ENCODE measurements around the gene NYNRIN.

NYNRIN gene

DNA sequence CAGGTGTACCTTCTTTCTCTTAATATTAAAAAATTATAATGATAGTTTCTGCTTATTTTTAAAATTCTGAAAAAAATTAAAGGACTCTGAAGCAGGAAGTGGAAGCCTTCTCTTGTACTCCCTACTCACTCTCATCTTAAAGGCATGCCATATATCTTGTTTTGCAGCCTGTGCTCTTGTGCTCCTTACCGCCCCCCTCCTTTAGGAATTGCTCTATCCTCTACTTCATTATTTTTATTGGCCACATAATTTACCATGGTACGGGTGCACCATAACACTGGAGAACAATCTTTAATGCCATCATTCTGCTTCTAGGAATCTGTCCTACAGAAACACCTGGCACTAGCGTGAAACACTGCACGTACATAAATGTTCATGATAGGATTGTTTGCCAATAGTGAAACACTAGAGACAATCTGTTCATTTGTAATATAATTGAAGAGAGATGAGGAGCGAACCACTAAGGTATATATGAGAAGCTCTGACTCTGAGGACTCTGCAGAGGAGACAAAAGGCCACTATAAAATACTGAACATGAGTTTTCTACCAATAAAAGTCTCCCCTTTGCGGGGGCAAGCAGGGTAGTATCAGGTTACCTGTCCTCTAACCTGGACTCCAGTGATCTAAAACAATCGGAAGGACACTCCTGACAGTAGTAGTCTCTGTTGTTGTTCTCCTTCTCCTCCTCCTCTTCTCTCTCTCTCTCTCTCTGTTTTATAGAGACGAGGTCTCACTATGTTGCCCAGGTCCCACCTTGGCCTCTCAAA is 6.3 kb upstream of the NYNRIN start:
- no peak for DNase-seq (ENCODE audit: low read depth in 2 of 2)

DNA sequence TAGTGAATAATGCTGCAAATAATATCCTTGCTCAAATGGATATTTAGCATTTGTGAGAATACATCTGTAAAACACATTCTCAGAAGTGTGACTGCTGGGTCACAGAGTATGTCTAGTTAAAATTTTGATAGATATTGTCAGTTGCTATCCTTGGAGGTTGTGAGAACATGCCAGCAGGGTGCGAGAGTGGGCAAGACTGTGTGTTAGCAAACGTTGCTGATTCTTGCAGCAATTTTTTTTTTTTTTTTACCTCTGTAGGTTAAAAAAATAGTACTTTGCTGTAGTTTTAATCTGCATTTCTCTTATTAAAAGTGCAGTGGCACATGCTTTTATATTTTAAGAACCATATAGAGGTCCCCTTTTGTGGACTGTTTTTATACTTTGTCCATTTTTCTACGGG is 4.5 kb upstream of the NYNRIN start:
- no peak for DNase-seq (ENCODE audit: low read depth in 2 of 2)

DNA sequence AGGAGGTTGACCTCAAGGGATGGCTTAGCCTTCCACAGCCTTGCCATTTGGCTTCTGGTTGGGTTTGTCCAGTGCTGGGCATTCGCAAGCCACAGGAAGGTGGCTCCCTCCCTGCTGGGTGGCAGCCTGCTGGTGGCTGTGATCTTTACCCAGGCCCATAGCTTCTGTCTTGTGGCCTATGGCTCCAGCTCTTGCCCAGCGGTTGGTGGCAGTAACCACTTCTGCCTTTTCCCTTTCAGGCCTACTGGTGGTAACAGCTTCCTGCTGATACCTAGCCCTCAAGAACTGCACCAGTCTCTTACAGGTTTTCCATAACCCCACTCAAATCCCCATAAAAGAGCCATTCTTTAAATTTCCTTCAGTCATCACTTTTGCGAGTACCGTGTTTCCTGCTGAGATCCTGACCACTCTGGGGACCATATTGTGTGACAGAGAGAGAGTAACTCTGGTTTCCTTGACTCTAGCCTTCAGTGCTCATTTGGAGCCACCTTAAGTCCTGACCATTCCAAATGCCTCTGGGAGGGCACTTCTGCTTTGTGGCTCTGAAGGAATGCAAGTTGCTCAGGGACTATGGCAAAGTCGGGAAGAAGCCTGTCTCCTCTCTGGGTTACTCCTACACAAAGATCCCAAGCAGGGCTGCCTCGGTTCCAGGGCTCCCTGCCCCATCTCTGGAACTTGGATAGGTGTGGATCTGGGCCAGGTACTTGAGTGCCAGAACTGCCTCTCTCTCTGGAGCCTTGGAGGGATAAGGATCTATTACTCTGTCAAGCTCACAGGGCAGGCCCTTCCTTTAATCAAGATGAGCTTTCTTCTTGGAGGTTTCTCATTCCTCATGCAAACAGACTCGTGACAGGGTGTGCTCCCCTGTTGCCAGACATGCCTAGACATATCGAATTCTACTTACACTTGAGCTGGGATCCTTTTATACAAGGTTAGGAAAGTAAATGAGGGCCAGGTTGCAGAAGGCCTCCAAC is 2.9 kb upstream of the NYNRIN start:
- DNase-seq (ENCODE audit: low read depth in 2 of 2) = no peak

DNA sequence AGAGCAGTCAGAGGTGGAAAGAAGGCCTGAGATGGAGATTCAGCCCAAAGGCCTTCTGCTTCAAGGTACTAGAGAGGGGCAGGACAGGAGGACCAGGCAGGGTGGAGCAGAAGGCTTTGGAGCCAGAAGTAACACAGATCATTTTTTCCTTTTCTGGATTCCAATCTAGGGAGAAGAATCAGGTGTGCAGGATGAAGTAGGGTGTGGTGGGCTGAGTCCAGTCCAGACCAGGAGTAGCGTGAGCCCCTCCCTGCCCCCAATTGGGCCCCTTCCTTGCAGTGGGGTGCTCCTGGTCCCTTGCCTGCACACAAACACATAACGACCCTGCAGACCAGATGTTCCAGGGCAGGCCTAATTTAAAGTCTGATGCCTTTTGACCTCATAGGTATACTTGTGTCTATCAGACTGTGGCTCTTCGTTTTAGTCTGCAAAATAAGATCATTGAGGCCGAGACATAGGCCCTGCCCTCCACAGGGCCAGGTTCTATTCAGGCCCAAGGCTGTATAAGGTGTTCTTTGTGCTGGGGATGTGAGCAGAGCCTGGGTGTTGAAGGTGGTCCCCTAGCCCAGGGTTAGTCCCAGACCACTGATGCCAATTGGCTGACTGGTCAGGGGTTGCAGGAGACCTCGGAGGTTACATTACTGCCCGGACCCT is 1.0 kb upstream of the NYNRIN start:
- no peak for DNase-seq (ENCODE audit: low read depth in 2 of 2)

DNA sequence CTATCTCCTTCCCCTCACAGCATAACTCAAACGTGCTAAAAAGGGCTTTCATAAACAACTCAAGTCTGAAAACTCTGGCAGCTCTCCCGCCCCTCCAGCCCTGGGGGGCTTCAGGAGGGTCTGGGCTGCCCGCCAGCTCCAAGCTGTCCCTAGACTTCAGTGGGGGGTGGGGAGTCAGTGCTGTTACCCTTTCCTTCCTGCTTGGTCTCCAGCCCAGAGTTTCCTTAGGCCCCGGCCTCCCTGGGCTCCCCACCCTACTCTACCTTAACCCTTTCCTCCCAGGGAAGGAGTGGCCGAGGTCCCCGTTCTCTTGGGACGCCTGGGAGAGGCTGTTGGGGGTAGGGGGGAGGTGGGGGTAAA is 530 bp upstream of the NYNRIN start:
- DNase-seq (ENCODE audit: low read depth in 2 of 2) = no peak

DNA sequence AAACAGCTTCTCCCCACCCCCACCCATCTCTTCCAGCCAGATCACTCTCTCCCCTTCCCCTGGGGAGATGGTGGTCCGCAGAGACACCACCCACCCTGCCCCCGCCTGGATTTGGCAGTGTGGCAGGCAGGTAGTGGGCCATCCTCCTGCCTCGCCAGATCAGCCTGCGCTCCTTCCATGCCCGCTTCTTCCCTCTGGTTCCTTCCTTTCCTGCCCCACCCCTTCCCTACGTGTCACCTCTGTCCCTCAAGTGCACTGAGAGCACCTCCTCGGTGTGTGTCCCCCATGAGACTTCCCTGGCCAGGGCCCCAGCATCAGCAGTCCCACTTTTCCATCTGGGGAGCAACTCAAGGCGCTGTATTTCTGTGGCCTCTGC is 632 bp downstream of the NYNRIN start:
- no peak for DNase-seq (ENCODE audit: low read depth in 2 of 2)

DNA sequence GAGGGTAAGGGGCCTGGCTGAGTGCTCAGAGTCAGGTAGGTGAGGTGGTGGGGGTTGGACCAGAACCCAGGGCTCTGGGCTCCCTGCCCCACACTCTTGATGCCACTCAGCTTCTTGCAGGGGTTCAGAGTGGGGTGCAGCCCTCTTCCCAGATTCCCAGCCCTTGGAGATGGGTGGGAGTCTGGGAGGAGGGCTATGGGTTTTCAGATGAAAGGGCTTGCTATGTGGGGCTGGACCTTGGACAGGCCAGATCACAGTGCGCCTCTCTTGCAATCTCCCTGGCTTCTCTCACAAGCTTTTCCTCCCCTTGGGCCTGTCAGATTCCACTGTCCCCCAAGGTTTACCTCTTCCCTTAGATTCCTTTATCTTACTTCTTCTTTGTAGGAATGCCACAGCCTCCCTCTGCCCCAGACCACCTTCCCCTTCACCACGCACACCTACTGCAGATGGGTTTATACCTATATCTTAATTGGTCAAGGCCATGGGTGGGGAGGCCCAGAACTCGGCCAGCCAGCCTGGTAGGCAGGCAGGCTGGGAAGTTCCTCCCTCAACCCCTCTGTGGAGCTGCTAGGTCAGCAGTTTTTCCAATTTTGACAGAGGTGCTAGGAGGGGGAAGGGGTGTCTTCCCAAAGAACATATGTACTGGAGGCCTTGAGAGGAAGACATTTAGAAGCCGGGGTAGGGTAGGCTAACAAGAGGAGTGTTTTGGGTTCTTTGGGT is 1.4 kb downstream of the NYNRIN start:
- DNase-seq (ENCODE audit: low read depth in 2 of 2) = no peak

DNA sequence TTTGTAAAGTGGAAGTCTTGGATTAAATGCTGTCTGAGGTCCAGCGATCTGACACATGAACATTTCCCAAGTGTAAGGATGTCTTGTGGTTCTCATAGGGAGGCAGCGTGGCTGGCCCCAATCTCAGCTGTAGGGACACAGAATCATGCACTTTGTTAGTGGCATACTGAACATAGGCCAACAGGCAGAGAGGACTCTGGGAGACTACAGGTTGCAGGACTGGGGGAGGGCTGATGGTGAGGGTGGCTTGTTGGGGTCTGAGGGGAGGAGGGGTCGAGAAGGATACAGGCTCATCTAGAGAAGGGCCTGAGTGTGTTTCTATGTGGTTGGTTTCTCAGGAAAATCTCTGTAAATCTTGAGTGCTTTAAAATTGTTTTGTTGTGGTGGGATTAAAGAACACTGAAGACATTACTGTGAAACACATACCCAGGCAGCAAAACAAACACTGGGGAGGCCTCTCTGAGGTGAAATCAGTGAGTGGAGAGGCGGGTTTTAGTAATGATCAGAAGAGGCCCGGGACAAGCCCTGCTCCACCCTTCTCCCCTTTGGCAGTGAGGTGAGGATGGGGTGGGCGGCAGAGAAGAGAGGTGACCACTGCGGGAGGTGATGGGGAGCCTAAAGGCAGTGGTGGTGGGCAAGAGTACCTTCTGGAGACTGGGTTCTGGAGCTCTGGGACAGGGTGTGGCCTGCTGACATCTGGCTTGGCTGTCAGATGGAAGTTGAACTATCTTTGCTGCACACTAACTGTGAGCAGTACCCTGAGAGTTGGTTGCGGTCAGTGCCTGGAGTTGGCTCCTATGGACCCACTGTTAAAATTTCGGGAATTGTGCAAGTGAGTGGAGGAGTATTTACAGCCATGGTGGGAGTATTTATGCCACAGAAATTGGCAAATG is 3.3 kb downstream of the NYNRIN start:
- DNase-seq (ENCODE audit: low read depth in 2 of 2) = no peak

DNA sequence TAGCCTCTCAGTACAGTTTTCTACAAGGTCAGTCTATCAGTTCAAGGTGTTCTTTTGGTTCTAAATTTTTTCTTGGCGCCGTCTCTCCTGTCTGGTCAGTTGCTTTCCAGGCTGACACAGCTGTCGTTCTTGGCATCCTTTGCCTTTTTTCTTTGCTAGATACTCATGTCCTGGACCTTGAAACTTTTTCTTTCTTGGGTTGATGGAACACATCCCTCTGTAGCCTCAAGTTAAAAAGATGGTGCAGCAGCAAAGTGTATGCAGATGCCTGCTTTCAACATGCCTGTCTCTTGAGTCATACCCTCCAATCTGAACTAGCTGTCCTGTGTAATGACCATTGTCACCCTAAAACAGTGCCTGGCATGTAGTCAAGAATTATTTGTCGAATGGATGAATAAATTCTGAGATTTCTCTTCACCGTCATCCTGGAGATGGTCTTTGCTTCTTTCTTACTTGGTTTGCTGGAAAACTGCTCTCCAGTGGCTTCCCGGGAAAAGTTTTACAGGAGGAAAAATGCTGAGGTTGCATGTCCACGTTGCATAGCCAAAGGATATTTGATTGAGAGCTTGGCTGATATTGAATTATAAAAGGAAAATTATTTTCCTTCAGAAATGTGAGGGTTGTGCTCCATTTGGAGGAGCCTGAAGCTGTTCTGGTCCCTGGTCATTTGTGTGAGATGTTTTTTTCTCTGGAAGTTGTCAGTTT is 4.6 kb downstream of the NYNRIN start:
- no peak for DNase-seq (ENCODE audit: low read depth in 2 of 2)

DNA sequence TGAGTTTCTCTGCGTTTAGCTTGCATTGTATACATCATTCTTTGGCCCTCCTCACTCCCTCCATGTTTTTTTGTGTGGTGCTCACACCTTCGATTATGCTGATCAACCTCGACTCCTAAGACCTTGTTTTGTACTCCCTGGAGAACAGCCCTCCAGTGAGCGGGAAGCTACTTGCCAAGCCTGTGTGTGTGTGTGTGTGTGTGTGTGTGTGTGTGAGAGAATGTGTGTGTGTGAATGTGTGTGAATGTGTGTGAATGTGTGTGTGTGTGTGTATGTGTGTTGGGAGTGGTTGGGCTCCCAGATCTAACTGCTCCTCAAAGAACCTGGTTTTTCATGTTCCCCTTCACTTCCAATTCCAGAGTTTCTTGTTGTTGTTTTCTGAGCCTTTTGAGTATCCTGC is 6.0 kb downstream of the NYNRIN start:
- no peak for DNase-seq (ENCODE audit: low read depth in 2 of 2)

DNA sequence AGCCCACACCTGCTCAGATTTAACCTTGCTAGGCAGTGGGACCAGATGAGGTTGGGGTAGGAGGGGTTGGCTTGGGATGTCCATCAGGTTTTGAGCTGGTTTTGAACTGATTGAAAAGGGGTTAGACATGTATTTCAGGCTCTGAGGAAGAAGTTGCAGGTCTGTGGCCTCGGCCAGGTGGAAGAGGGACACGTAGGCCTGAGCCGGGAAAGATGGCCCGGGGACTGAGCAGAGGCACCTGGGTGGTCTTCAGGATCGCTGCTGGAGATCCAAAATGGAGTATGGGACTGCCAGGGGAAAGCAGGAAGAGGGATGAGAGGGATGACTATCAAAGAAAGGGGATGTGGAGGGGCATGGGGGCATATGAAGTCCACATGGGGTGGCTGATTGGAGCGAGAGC is 7.6 kb downstream of the NYNRIN start:
- no peak for DNase-seq (ENCODE audit: low read depth in 2 of 2)

DNA sequence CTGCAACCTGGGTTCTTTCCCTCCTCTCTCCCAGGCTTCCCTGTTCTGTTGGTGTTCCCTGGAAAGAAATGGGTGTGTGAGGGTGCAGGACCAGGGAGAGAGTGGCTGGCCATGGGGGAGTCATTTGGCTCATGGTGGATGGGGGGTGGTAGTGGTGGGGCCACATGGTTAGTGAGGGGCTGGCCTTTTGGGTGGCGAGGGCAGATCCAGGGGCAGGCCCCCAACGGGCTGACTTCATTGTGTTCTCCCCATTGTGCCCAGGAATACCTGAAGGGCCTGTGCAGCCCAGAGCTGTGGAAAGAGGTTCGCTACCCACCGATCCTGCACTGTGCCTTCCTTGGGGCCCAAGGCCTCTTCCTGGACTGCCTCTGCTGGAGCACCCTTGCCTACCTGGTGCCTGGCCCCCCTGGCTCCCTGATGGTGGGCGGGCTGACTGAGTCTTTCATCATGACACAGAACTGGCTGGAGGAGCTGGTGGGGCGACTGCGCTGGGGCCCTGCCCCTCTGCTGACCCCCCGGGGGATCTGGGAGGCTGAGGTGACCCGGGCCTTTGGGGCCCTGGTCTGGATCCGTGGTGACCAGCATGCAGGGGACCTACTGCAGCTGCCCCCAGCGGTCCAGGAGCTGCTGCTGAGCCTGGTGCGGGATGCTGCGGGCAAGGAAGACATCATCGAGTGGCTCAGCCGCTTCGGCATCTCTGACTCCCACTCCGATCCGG is 9.0 kb downstream of the NYNRIN start:
- DNase-seq (ENCODE audit: low read depth in 2 of 2) = no peak

DNA sequence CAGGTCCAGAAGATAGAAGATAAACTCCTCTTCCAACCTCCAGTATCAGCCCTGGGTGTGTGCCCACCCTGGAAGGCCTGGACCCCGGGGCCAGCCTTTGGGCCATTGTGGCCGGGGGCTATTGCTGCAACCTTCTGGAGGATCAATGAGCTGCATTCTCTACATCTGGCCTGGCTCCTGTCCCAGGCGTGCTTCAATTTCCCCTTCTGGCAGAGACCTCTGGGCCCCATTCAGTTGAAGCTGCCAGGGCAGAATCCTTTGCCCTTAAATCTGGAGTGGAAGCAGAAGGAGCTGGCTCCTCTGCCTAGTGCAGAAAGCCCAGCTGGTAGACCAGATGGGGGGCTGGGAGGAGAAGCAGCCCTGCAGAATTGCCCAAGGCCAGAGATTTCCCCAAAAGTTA is 10.0 kb downstream of the NYNRIN start:
- DNase-seq (ENCODE audit: low read depth in 2 of 2) = no peak

DNA sequence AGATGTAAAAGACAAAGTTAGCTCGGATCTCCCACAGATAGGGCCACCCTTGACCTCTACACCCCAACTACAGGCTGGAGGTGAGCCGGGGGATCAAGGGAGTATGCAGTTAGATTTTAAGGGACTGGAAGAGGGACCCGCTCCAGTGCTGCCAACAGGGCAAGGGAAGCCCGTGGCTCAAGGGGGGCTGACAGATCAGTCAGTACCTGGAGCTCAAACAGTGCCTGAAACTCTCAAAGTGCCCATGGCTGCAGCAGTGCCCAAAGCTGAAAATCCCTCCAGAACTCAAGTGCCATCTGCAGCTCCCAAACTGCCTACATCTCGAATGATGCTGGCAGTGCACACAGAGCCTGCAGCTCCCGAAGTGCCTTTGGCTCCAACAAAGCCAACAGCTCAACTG is 10.4 kb downstream of the NYNRIN start:
- DNase-seq (ENCODE audit: low read depth in 2 of 2) = no peak

DNA sequence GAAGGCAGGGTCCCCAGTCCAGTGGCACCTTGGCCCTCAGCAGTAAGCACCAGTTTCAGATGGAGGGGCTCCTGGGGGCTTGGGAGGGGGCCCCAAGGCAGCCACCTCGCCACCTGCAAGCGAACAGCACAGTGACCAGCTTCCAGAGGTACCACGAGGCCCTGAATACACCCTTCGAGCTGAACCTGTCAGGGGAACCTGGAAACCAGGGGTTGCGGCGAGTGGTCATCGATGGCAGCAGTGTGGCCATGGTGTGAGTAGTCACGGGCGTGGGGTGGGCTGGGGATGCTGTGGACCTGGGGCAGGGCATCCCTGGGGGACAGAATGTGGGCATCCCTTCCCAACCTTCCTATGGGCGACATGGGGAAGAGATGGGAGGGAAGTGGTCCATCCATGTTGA is 11.2 kb downstream of the NYNRIN start:
- no peak for DNase-seq (ENCODE audit: low read depth in 2 of 2)

DNA sequence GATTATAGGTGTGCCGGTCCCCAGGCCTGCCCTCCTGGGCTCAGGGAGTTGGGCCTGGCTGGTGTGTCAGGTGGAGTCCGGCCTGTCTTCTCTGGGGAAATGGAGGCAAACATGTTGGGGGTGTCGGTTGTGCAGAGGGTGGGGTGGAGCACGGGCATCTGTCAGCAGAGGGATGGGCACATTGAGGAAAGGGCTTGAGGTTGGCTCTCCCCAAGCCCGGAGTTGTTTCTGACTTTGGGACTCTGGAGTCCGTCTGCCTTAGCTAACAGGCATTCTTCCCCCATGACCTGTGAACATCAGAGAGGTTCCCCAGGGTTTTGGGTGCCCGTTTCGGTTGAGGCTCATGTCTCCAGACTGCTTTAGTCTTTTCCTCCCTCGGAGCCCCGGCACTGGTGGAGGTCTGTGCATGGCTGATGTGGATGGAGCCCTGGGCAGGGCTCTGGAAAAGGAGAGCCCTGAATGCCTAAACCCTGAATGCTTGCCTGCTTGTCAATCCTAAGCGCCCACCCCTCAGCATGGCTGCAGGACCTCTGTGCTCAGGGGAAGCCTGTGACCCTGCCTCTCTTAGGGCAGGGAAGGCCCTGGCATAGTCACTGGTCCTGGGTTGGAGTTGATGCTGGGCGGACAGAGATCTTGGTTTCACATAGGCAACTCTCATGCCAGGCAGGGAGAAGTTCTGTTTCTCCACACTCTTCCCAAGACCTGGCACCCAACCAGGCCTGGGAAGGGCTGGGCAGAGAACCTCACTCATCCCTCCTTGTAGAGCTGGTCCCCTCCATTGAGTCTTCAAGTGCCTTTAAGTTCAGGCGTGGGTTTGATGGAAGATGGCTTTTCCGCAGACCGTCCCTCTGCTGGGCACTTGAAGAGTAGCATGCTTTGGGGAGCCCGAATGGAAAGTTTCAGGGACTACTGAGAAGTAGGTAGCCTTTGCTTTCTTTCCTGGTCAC is 12.9 kb downstream of the NYNRIN start:
- no peak for DNase-seq (ENCODE audit: low read depth in 2 of 2)

DNA sequence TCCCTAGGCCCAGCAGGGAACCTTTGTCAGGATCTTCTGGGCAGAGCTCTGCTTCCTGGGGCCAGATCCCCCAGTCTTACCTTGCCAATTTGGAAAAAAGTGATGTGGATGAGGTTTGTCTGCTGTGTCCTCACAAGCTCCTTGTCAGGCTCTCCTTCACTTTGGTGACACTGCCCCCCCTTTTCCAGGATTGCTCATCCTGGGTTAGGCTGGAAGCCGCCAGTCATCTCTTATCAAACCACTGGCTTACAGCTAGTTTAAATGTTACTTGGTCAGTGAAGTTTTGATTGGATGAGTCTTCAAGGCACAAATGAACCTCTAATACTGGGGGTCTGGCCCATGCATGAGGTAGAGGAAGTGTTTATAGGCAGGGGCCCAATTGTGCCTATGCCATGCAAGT is 15.3 kb downstream of the NYNRIN start:
- no peak for DNase-seq (ENCODE audit: low read depth in 2 of 2)

DNA sequence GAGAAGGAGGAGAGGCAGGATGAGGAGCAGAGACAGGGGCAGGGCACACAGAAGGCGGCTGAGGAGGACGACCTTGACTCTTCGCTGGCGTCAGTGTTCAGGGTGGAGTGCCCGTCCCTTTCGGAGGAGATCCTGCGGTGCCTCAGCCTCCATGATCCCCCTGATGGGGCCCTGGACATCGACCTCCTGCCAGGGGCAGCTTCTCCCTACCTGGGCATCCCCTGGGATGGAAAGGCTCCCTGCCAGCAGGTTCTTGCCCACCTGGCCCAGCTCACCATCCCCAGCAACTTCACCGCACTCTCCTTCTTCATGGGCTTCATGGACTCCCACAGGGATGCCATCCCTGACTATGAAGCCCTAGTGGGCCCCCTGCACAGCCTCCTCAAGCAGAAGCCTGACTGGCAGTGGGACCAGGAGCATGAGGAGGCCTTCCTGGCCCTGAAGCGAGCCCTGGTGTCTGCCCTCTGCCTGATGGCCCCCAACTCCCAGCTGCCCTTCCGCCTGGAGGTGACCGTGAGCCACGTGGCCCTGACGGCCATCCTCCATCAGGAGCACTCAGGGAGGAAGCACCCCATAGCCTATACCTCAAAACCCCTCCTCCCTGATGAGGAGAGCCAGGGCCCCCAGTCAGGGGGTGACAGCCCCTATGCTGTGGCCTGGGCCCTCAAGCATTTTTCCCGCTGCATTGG is 16.1 kb downstream of the NYNRIN start:
- DNase-seq (ENCODE audit: low read depth in 2 of 2) = no peak
